IMR-90 (cell line): ENCODE measurements around the gene REV3L. TPM values are rescaled to one million over a fixed set of nuclear protein-coding genes. Genes with fewer than 3 reads are reported as not detected.
"Not testable (repeated sequence)": the region's sequence is repeated elsewhere in the genome, so short reads cannot be mapped to it uniquely, and the experiment has no call there.

Experiments used
- ATAC-seq: fragments of 200-7000 bp; cut with Tn5 transposase; 2 replicates; pipeline ENCODE4 v1.9.1; 2020; ENCODE audit warnings: low read depth, mild to moderate bottlenecking, moderate library complexity
- BruUV-seq: library from RNA; stranded (reverse); fragments of 400-500 nt; replicated peaks from 2 replicates; lab custom pipeline; 2021; lab: Mats Ljungman, UMichigan
- CTCF ChIA-PET: fragments of 300-600 bp; formaldehyde crosslinking; extraction: SDS; loops from one replicate; lab custom pipeline; 2021; ENCODE audit warnings: antibody characterized with exemption; lab: Yijun Ruan, JAX
- POLR2A ChIA-PET: fragments of 300-600 bp; sonication (Branson Sonifier 250); formaldehyde crosslinking; loops from one replicate; lab custom pipeline; 2022; ENCODE audit warnings: antibody characterized with exemption; ENCODE audit not compliant: unreplicated experiment; lab: Charles Lee
- DNase-seq: peaks from one replicate; pipeline ENCODE4 v3.0.0; 2013
- H2AFZ ChIP-seq: replicated peaks from 2 replicates; pipeline ENCODE3; 2013; ENCODE audit warnings: low read length, mild to moderate bottlenecking; ENCODE audit not compliant: poor library complexity
- H2AK5ac ChIP-seq: 2 replicates; pipeline ENCODE4 v1.6.1; 2013; ENCODE audit warnings: low read depth, low read length, inconsistent platforms
- H2AK9ac ChIP-seq: replicated peaks from 2 replicates; pipeline ENCODE3; 2013; ENCODE audit warnings: mild to moderate bottlenecking, low read depth, low read length, moderate library complexity; ENCODE audit not compliant: poor library complexity
- H2BK120ac ChIP-seq: 2 replicates; pipeline ENCODE4 v1.6.1; 2013; ENCODE audit warnings: low read depth, low read length, inconsistent platforms
- H2BK15ac ChIP-seq: 3 replicates; pipeline ENCODE4 v1.6.1; 2013; ENCODE audit warnings: low read depth, low read length, inconsistent platforms
- H2BK20ac ChIP-seq: 2 replicates; pipeline ENCODE4 v1.6.1; 2013; ENCODE audit warnings: low read depth, mild to moderate bottlenecking, inconsistent platforms, low read length, moderate library complexity
- H2BK5ac ChIP-seq: 2 replicates; pipeline ENCODE4 v1.6.1; 2013; ENCODE audit warnings: mild to moderate bottlenecking, low read depth, low read length, inconsistent platforms; ENCODE audit not compliant: poor library complexity, severe bottlenecking
- H3K14ac ChIP-seq: replicated peaks from 2 replicates; pipeline ENCODE4 v1.6.1; 2013; ENCODE audit warnings: low read depth, low read length, inconsistent platforms
- H3K18ac ChIP-seq: 2 replicates; pipeline ENCODE4 v1.6.1; 2013; ENCODE audit warnings: low read depth, low read length, control low read depth
- H3K23ac ChIP-seq: 2 replicates; pipeline ENCODE4 v1.6.1; 2013; ENCODE audit warnings: low read depth, low read length, inconsistent platforms
- H3K27ac ChIP-seq: 2 replicates; pipeline ENCODE4 v1.5.1; 2013; ENCODE audit warnings: mild to moderate bottlenecking, control low read depth, low read length; ENCODE audit not compliant: insufficient read depth
- H3K27me3 ChIP-seq: 2 replicates; pipeline ENCODE4 v1.6.1; 2013; ENCODE audit warnings: low read length; ENCODE audit not compliant: control insufficient read depth, insufficient read depth
- H3K36me3 ChIP-seq: 2 replicates; pipeline ENCODE4 v1.6.1; 2013; ENCODE audit warnings: low read length, mixed read lengths; ENCODE audit not compliant: control insufficient read depth, insufficient read depth
- H3K4ac ChIP-seq: 2 replicates; pipeline ENCODE4 v1.6.1; 2013; ENCODE audit warnings: low read depth, low read length, inconsistent platforms
- H3K4me1 ChIP-seq: 2 replicates; pipeline ENCODE4 v1.6.1; 2013; ENCODE audit warnings: low read length, mixed read lengths; ENCODE audit not compliant: control insufficient read depth, insufficient read depth
- H3K4me2 ChIP-seq: 2 replicates; pipeline ENCODE4 v1.6.1; 2013; ENCODE audit warnings: low read depth, mild to moderate bottlenecking, control low read depth, low read length, moderate library complexity
- H3K4me3 ChIP-seq: 2 replicates; pipeline ENCODE4 v1.5.1; 2013; ENCODE audit warnings: low read depth, mild to moderate bottlenecking, control low read depth, low read length, moderate library complexity; ENCODE audit not compliant: insufficient read depth
- H3K56ac ChIP-seq: 2 replicates; pipeline ENCODE4 v1.6.1; 2013; ENCODE audit warnings: low read length, inconsistent platforms; ENCODE audit not compliant: insufficient read depth; ENCODE audit errors: extremely low read depth
- H3K79me1 ChIP-seq, 2 experiments: 2 replicates each; pipeline ENCODE4 v1.6.1; 2013; ENCODE audit warnings: low read length in 2 of 2, inconsistent platforms in 1 of 2, low read depth in 1 of 2
- H3K9ac ChIP-seq: 2 replicates; pipeline ENCODE4 v1.6.1; 2013; ENCODE audit warnings: low read depth, low read length, control low read depth
- H3K9me1 ChIP-seq: 2 replicates; pipeline ENCODE4 v1.6.1; 2013; ENCODE audit warnings: low read length, inconsistent platforms; ENCODE audit not compliant: insufficient read depth
- H3K9me3 ChIP-seq: 2 replicates; pipeline ENCODE4 v1.6.1; 2013; ENCODE audit warnings: low read length; ENCODE audit not compliant: control insufficient read depth, insufficient read depth
- H4K20me1 ChIP-seq: 2 replicates; pipeline ENCODE4 v1.6.1; 2013; ENCODE audit warnings: low read length, inconsistent platforms; ENCODE audit not compliant: insufficient read depth
- H4K5ac ChIP-seq: 2 replicates; pipeline ENCODE4 v1.6.1; 2013; ENCODE audit warnings: mild to moderate bottlenecking, low read depth, low read length, control low read depth
- H4K8ac ChIP-seq, 2 experiments: 2 replicates each; pipeline ENCODE4 v1.6.1; 2013; ENCODE audit warnings: low read depth in 2 of 2, low read length in 2 of 2, control low read depth in 1 of 2, inconsistent platforms in 1 of 2
- H4K91ac ChIP-seq: 2 replicates; pipeline ENCODE4 v1.6.1; 2013; ENCODE audit warnings: low read depth, low read length, inconsistent platforms; ENCODE audit not compliant: insufficient read depth
- CEBPB ChIP-seq: IDR thresholded peaks from 2 replicates; pipeline ENCODE4 v1.6.1; 2012; ENCODE audit warnings: low read depth, low read length, improper control_type of control experiment
- SMC3 ChIP-seq: fragments of 150-350 bp; IDR thresholded peaks from 2 replicates; pipeline ENCODE4 v1.6.1; 2016; ENCODE audit warnings: low read depth, mild to moderate bottlenecking, antibody characterized with exemption, low read length, moderate library complexity
- WGBS, 2 experiments: methylation state at CpG; one replicate each; pipeline versions ENCODE4 v1.1.5 to v1.1.7; 2013; ENCODE audit warnings: missing lambda C conversion rate in 2 of 2; ENCODE audit not compliant: insufficient read length in 1 of 2; ENCODE audit errors: extremely low coverage in 2 of 2; 5-methylcytosine and 5-hydroxymethylcytosine counted together
- dilution Hi-C: fragments of 300-500 bp; cut with HindIII; formaldehyde crosslinking; loops from one replicate; pipeline ENCODE4 v1.14.3; 2018; ENCODE audit warnings: low sequenced_read_pairs; ENCODE audit not compliant: unreplicated experiment
- in situ Hi-C: fragments of 300-500 bp; cut with MboI; formaldehyde crosslinking; loops from 3 replicates; pipeline ENCODE4 v1.14.3; 2019; ENCODE audit warnings: low sequenced_read_pairs, inconsistent platforms, mixed read lengths
- intact Hi-C: fragments of 100-400 bp; cut with micrococcal nuclease; formaldehyde crosslinking; loops from 2 replicates; pipeline ENCODE4 v1.10.0; 2022
- polyA plus RNA-seq, 3 experiments: library from polyadenylated mRNA; depleted of rRNA; stranded (reverse); fragments of >200 nt; gene quantifications; 2 replicates each; pipeline ENCODE4 v1.2.3, GENCODE V29; 2012; ENCODE audit warnings: low replicate concordance in 1 of 3
- total RNA-seq: library from RNA; depleted of rRNA; stranded (reverse); fragments of >200 nt; gene quantifications from 2 replicates; pipeline ENCODE4 v1.2.3, GENCODE V29; 2012

Gene REV3L
- total and polyA plus RNA-seq, 2 of the 4 experiments (the other 2 are of a cell fraction): 7.4 to 15.4 TPM

DNA sequence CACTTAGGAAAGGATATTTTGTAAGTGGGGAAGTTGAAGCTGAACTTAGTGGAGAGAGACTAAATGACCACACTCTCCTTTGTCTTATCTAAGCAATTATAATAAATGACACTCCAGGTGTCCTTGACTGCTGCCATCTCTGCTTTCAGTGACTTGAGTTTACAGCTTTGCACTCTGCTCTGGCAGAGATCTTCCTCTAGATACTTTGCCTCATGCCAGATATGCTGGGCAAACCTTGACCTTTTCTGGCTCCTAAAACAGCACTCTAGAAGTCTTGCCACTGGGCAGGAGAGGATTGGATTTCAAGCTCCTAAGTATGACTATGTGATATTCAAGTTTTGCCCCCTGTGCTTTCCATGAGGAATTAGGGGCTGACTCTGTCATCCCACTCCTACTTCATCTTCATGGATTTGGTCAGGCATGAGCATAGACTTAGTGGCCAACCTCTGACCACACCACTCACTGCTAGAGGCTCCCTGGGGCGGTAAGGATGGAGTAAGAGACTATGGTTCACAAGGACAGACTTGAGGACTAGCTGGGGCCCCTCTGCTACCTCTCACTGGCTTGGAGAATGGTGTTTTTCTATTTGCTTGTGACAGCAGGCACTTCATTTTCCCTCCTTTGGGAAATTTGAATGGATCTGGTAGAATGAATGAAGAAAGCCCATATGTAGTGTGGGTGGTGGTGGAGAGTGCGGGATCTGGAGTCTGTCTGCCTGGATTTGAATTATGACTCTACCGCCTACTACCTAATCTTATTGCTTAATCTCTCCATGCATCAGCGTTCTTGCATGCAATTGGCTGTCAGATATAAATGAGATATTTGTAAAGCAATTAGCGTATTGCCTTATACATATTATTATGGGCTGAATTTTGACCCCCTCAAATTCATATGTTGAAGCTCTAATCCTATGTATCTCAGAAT is 191.4 kb downstream of the REV3L start:
- in situ Hi-C loops (no loop called here), dilution Hi-C loops (no loop called here), intact Hi-C loops (no loop called here)
- CTCF ChIA-PET: no interaction called here
- Histone ChIP-seq H3K4me3 (no peak overlapping the region), H2AK9ac (no peak overlapping the region), H3K9ac (no peak overlapping the region), H3K23ac (no peak overlapping the region), H3K56ac (no peak overlapping the region), H3K79me1 (peaks cover 3 to 8% of the 10 kb centered on the region in 2 experiments; a peak in 1 of 4 replicates), H4K8ac (no peak overlapping the region), H4K5ac (no peak overlapping the region), H3K36me3 (no peaks in the 10 kb centered on the region), H2BK5ac (no peak overlapping the region), H2BK120ac (no peak overlapping the region), H2BK15ac (no peak overlapping the region), H3K27ac (no peak overlapping the region), H3K4ac (no peak overlapping the region), H3K9me3 (no peaks in the 10 kb centered on the region), H3K4me2 (no peak overlapping the region), H4K20me1 (no peaks in the 10 kb centered on the region), H3K18ac (no peak overlapping the region), H2AK5ac (no peak overlapping the region), H4K91ac (no peak overlapping the region), H3K14ac (no peak overlapping the region), H2BK20ac (no peak overlapping the region), H3K27me3 (no peaks in the 10 kb centered on the region), H3K4me1 (no peaks in the 10 kb centered on the region), H2AFZ (no peak overlapping the region), H3K9me1 (peaks cover 5% of the 10 kb centered on the region)
- no TSS peak for BruUV-seq
- no peak for DNase-seq
- no CpG with 5 or more reads among the region's 5 CpGs for WGBS, 2 experiments
- no peak for ATAC-seq
- POLR2A ChIA-PET: no interaction called here
- TF ChIP-seq SMC3: no peak
- TF ChIP-seq CEBPB: 0 out of 2 replicates have a peak, but pooled peaks have one; percentile 1

DNA sequence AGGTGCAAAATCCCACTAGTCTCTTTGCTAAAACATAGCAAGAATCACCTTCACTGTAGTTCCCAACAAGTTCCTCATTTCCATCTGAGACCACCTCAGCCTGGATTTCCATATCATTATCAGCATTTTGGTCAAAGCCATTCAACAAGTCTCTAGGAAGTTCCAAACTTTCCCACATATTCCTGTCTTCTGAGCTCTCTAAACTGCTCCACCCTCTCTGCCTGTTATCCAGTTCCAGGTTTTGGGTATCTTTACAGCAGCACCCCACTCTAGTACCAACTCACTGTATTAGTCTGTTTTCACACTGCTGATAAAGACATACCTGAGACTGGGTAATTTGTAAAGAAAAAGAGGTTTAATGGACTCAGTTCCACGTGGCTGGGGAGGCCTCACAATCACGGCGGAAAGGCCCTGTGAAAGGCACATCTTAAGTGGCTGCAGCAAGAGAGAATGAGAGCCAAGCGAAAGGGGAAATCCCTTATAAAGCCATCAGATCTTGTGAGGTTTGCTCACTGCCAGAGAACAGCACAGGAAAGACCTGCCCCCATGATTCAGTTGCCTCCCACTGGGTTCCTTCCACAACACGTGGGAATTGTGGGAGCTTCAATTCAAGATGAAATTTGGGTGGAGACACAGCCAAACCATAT is 192.2 kb downstream of the REV3L start:
- POLR2A ChIA-PET, H4K5ac ChIP-seq, H4K8ac ChIP-seq, H3K36me3 ChIP-seq, dilution Hi-C loops, H3K4ac ChIP-seq, H3K4me3 ChIP-seq, H3K4me2 ChIP-seq, H3K56ac ChIP-seq, H3K27me3 ChIP-seq, H2BK15ac ChIP-seq, H2BK120ac ChIP-seq, H3K23ac ChIP-seq, H4K20me1 ChIP-seq, H2AK9ac ChIP-seq, H2BK20ac ChIP-seq, H2AFZ ChIP-seq, H3K79me1 ChIP-seq, H2AK5ac ChIP-seq, H3K9me3 ChIP-seq, H3K18ac ChIP-seq, H4K91ac ChIP-seq, H3K9ac ChIP-seq, H3K4me1 ChIP-seq, H3K9me1 ChIP-seq, H3K27ac ChIP-seq, H3K14ac ChIP-seq, BruUV-seq, H2BK5ac ChIP-seq, CTCF ChIA-PET, intact Hi-C loops, in situ Hi-C loops: not testable (repeated sequence)
- DNase-seq (peak; percentile 45), ATAC-seq (peak; percentile 29; the same call in 1 of the 2 replicates)
- no CpG with 5 or more reads among the region's 5 CpGs for WGBS, 2 experiments
